Thyroid gland (tissue), 4 donors: ENCODE results near the gene FRS3. TPM values are rescaled to one million over a fixed set of nuclear protein-coding genes. Genes with fewer than 3 reads are reported as not detected.
"Not testable (repeated sequence)": the region's sequence is repeated elsewhere in the genome, so short reads cannot be mapped to it uniquely, and the experiment has no call there.

Experiments
- DNase-seq, 2 donors: peaks; one replicate each; pipeline ENCODE4 v3.0.0-alpha.2; 2019
- H3K27ac ChIP-seq, 3 donors: fragments of 200-600 bp; sonication (generic); 1 replicate in 2 of 3; 2 replicates in 1 of 3; pipeline ENCODE4 v1.5.1; 2016 to 2019; ENCODE audit warnings: mild to moderate bottlenecking in 1 of 3, moderate library complexity in 1 of 3
- H3K27me3 ChIP-seq: fragments of 200-600 bp; sonication (generic); one replicate; pipeline ENCODE4 v1.5.1; 2019
- H3K36me3 ChIP-seq, 2 donors: fragments of 200-600 bp; sonication (generic); one replicate each; pipeline ENCODE4 v1.5.1; 2016 to 2019
- H3K4me1 ChIP-seq, 2 donors: fragments of 200-600 bp; sonication (generic); one replicate each; pipeline ENCODE4 v1.5.1; 2017 to 2019
- H3K4me3 ChIP-seq, 3 donors: fragments of 200-600 bp; sonication (generic); replicated peaks in 1 of 3; 1 replicate in 2 of 3; 2 replicates in 1 of 3; pipeline ENCODE4 v1.5.1; 2016; ENCODE audit warnings: mild to moderate bottlenecking in 1 of 3
- H3K9me3 ChIP-seq: fragments of 200-600 bp; sonication (generic); one replicate; pipeline ENCODE4 v1.5.1; 2017
- POLR2A ChIP-seq, 2 donors: fragments of 450-650 bp; IDR thresholded peaks; one replicate each; pipeline ENCODE4 v1.6.1; 2017; ENCODE audit warnings: antibody characterized with exemption in 2 of 2, mild to moderate bottlenecking in 2 of 2, moderate library complexity in 1 of 2
- WGBS, 2 donors: methylation state at CpG; one replicate each; pipeline ENCODE4 v1.1.5; 2017; 5-methylcytosine and 5-hydroxymethylcytosine counted together
- intact Hi-C: fragments of 100-400 bp; cut with DNase I; formaldehyde crosslinking; loops from one replicate; pipeline ENCODE4 v1.15.1; 2023
- total RNA-seq, 4 donors: library from RNA; depleted of rRNA; stranded (reverse); fragments of >200 nt; gene quantifications; one replicate each; pipeline ENCODE4 v1.2.3, GENCODE V29; 2016
- TF ChIP-seq, protein P1 (sequence below), 6 experiments: fragments of 200-600 bp in 3 of 6; fragments of 450-650 bp in 3 of 6; sonication (generic) in 3 of 6; IDR thresholded peaks; one replicate each; pipeline ENCODE4 v1.5.1; 2016 to 2019; ENCODE audit warnings: antibody characterized with exemption in 6 of 6, mild to moderate bottlenecking in 2 of 6, inconsistent platforms in 1 of 6, moderate library complexity in 1 of 6

The FRS3 gene
- total RNA-seq, 4 donors from 2014 or later = 4.0 to 6.7 (median 5.8) TPM

DNA sequence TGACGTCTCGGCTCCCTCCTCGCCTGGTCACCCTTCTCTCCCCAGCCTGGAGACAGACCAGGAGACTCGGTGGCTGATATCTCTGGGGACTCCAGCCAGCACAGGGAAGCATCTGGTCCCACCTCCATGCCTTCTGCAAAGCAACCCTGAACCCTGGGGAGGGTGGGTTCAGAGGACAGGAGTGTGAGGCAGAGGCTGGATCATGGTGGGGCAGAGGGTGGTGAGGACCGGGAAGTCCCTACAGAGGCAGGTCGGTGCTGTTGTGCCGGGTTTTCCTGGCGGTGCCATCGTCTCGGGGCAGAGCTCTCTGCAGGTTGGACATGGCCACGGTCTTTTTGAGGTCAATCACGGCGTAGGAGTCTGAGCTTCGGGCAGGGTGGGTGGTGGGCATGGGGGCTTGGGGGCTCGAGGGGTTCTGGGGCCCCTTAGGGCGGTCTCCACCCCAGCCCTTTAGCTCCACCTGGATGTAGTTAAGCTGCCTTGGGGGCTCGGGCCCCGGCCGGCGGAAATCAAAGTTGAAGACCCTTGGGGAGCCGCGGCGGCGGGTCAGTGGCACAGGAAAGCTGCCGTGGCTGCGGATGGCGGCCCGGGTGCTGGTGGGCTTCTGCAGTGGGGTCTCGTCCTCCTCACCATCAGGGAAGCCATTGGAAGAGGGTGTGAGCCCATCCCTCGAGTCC lies 9.2 kb downstream of the FRS3 start:
- 93 to 94% methylated on average over 8 to 29 of the region's 30 CpGs for WGBS, 2 donors
- Histone ChIP-seq H3K4me1 (peaks cover 0 to 12% of the 10 kb centered on the region in 2 donors), H3K4me3 (no peak overlapping the region), H3K9me3 (no peaks in the 10 kb centered on the region), H3K27me3 (no peaks in the 10 kb centered on the region), H3K36me3 (peaks cover 38 to 40% of the 10 kb centered on the region in 2 donors), H3K27ac (no peak overlapping the region)
- intact Hi-C loops = loop anchor here (10.0 kb wide), 1 partner anchor 66 kb away; no protein-coding TSS in a partner anchor
- DNase-seq = no peak
- TF ChIP-seq POLR2A (IDR thresholded peaks at IDR 0.05) = no peak
- TF ChIP-seq, protein P1, sequence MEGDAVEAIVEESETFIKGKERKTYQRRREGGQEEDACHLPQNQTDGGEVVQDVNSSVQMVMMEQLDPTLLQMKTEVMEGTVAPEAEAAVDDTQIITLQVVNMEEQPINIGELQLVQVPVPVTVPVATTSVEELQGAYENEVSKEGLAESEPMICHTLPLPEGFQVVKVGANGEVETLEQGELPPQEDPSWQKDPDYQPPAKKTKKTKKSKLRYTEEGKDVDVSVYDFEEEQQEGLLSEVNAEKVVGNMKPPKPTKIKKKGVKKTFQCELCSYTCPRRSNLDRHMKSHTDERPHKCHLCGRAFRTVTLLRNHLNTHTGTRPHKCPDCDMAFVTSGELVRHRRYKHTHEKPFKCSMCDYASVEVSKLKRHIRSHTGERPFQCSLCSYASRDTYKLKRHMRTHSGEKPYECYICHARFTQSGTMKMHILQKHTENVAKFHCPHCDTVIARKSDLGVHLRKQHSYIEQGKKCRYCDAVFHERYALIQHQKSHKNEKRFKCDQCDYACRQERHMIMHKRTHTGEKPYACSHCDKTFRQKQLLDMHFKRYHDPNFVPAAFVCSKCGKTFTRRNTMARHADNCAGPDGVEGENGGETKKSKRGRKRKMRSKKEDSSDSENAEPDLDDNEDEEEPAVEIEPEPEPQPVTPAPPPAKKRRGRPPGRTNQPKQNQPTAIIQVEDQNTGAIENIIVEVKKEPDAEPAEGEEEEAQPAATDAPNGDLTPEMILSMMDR (IDR thresholded peaks at IDR 0.05) = no peak

DNA sequence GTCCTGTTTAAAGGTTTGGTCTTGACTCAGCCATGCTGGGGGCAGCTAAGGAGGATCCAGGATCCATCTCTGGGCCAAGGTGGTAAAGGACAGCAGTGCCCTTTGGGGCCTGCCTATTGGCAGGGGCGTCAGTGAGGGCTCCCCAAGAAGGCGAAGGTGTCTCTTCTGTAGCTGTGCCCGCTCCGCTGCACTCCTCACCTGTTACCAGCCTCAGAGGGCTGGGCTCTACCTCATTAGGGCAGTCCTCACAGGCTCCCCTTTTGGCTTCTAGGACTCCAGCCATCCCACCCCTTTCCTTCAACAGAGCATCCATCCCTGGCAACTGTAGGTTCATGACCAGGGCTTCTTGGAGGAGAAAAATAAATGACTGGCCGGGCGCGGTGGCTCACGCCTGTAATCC lies 10.3 kb downstream of the FRS3 start:
- no peaks in the 10 kb centered on the region for H3K9me3 ChIP-seq
- no peaks in the 10 kb centered on the region for H3K27me3 ChIP-seq
- 97 to 98% methylated on average over 6 to 8 of the region's 8 CpGs for WGBS, 2 donors
- peaks cover 30 to 31% of the 10 kb centered on the region in 2 donors for H3K36me3 ChIP-seq
- H3K27ac ChIP-seq = no peak overlapping the region
- no peak for DNase-seq
- intact Hi-C loops = no loop called here
- peaks cover 0 to 12% of the 10 kb centered on the region in 2 donors for H3K4me1 ChIP-seq
- TF ChIP-seq POLR2A (IDR thresholded peaks at IDR 0.05) = no peak
- TF ChIP-seq, protein P1 (IDR thresholded peaks at IDR 0.05) = no peak
- H3K4me3 ChIP-seq = no peak overlapping the region

DNA sequence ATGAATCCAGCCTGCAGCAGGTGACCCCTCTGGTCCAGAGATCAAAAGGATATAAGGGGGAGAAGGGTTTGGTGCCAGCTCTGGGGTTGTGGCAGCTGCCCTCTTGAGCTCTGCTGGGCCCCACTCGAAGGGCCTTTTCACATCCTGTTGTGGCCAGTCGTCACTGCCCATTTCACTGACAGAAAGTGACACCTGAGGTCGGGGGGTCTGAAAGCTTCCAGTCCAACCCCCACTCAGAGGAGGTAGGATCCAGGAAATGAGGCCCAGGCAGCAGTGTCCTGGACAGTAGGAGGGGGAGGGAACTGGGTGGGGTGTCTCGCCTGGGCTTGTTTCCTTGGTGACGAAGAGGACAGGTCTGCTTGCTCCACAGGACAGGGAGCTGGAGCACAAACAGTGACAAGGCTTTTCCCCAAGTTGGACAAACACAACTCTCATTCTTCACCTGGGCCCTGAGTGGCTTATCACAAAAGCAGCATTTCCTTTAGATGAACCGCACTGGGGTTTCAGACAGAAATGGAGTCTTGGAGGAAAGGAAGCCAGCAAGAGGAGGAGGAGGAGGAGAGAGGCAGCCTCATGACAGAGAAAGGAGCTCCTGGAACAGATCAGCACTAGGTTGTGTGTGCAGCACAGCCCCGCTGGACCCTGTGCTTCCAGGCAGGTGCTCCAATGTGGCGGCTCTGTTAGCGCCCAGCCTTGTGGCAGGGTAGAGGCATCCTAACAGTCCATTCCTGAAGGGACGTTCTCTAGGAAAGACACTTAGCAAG lies 11.0 kb downstream of the FRS3 start:
- intact Hi-C loops = no loop called here
- TF ChIP-seq, protein P1 (IDR thresholded peaks at IDR 0.05) = no peak
- TF ChIP-seq POLR2A (IDR thresholded peaks at IDR 0.05) = no peak
- Histone ChIP-seq H3K4me3 (no peak overlapping the region), H3K4me1 (peaks cover 0 to 12% of the 10 kb centered on the region in 2 donors), H3K27me3 (no peaks in the 10 kb centered on the region), H3K9me3 (no peaks in the 10 kb centered on the region), H3K36me3 (peaks cover 27 to 28% of the 10 kb centered on the region in 2 donors), H3K27ac (peak overlapping the region in 1 of 3 donors; percentile 28)
- WGBS, 2 donors = 59 to 68% methylated on average over 10 of the region's 10 CpGs
- peak; percentile 15 to 46 for DNase-seq

DNA sequence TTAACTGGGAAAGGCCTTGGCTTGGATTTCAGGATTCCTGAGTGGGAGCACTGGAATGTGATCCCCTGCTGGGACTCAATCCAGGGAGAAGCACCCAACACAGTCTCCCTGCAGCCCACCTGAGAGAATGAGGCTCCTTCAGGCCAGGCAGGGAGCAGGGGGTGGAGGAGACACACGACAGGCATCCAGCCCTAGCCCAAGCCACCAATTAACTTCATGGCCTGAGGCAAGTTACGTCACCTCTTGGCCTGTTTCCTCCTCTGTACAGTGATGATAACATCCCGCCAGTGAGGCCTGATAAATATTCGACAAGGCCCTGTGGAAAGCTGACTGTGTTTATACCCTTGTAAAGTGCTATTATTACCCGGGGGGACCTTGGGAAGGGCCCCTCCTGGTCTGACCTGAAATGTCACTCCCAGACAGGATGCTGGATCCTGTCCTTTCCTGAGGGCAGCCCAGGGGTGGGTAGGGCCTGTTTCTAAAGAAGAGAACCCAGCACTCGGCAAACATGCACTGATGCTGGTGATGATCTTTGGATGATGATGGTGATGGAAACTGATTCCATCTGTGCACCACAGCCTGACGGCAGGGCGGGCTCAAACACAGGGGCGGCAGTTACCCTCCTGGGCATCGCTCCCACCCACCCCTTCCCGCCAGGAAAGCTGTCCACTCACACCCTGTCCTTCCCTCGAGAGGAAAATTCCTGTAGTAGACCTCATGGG lies 12.4 kb downstream of the FRS3 start:
- Histone ChIP-seq H3K9me3 (no peaks in the 10 kb centered on the region), H3K27ac (peak overlapping the region in 1 of 3 donors; percentile 7), H3K4me1 (peaks cover 0 to 12% of the 10 kb centered on the region in 2 donors), H3K4me3 (no peak overlapping the region), H3K36me3 (peaks cover 19% of the 10 kb centered on the region in 2 donors), H3K27me3 (no peaks in the 10 kb centered on the region)
- no peak for TF ChIP-seq POLR2A (IDR thresholded peaks at IDR 0.05)
- TF ChIP-seq, protein P1 (IDR thresholded peaks at IDR 0.05) = no peak
- no peak for DNase-seq
- intact Hi-C loops = no loop called here
- 52 to 63% methylated on average over 8 to 12 of the region's 12 CpGs for WGBS, 2 donors

DNA sequence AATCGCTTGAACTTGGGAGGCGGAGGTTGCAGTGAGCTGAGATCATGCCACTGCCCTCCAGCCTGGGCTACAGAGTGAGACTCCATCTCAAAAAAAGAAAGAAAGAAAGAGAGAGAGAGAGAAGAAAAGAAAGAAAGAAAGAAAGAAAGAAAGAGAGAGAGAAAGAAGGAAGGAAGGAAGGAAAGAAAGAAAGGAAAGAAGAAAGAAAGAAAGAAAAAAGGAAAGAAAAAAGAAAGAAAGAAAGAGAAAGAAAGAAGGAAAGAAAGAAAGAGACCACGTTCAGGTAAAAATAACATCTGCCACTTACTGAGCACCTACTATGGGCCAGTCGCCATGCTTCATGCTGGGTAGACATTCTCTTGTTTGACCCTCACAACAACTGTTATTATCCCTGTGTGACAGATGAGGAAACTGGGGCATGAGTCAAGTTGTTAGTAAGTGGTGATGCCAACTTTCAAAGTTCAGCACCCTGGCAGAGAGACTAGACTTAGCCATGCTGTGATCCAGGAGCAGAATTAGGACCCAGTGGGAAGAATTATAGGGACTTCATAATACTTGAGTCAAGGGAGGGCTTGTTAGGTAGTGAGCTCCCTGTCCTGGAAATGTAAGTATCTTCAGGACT lies 13.5 kb downstream of the FRS3 start:
- H3K27me3 ChIP-seq, H3K9me3 ChIP-seq, H3K4me3 ChIP-seq, DNase-seq, H3K36me3 ChIP-seq, intact Hi-C loops, H3K27ac ChIP-seq: not testable (repeated sequence)
- WGBS, 2 donors = 88 to 95% methylated on average over 4 of the region's 4 CpGs
- peaks cover 0 to 12% of the 10 kb centered on the region in 2 donors for H3K4me1 ChIP-seq
